Posterior vena cava (tissue), 2 donors: ENCODE data around the gene FPR1. TPM values are rescaled to one million over a fixed set of nuclear protein-coding genes. Genes with fewer than 3 reads are reported as not detected.

ENCODE experiments used
- total RNA-seq, 2 donors: library from RNA; stranded (reverse); fragmentation: NEBNext Ultra II Directional; extraction: Animal tissue kit (Norgen Biotek cat#: 25700); gene quantifications; one replicate each; pipeline ENCODE4 v1.2.1, GENCODE V29; 2021
- donor health status: DM: yes; HTN: yes; CAD: no.
- donor health status: DM: yes; HTN: yes; CAD: no.

The FPR1 gene
- total RNA-seq, 2 donors from 2014 or later, result 24.0 to 38.3 TPM

Other genes starting within 250 kb of the FPR1 start
- gene SIGLEC6, start 220.2 kb downstream of the FPR1 start, total RNA-seq, result 1 to 10 TPM in 1 of 2 donors, under 1 TPM in 1; 0.86 to 1.6 TPM
- 1 to 10 TPM; 8.0 to 9.2 TPM for gene ZNF175, start 180.6 kb downstream of the FPR1 start, total RNA-seq
- not detected for gene SIGLEC5, start 121.5 kb downstream of the FPR1 start, total RNA-seq
- gene SIGLEC14, start 105.1 kb downstream of the FPR1 start, total RNA-seq, result 10 to 100 TPM in 1 of 2 donors, 1 to 10 TPM in 1; 4.8 to 10.3 TPM
- 10 to 100 TPM; 22.7 to 22.9 TPM for gene SPACA6, start 58.5 kb downstream of the FPR1 start, total RNA-seq
- gene HAS1, start 27.9 kb downstream of the FPR1 start, total RNA-seq, result 1 to 10 TPM; 3.8 to 6.7 TPM
- gene FPR2, start 9.3 kb upstream of the FPR1 start, total RNA-seq, result 1 to 10 TPM; 1.7 to 6.9 TPM
- gene FPR3, start 43.3 kb upstream of the FPR1 start, total RNA-seq, result 10 to 100 TPM; 14.5 to 15.0 TPM
- 10 to 100 TPM in 1 of 2 donors, 1 to 10 TPM in 1; 9.3 to 10.0 TPM for gene ZNF577, start 136.1 kb upstream of the FPR1 start, total RNA-seq
- 10 to 100 TPM; 13.1 to 13.9 TPM for gene ZNF649, start 153.1 kb upstream of the FPR1 start, total RNA-seq
- 1 to 10 TPM; 6.7 to 7.0 TPM for gene ZNF613, start 175.6 kb upstream of the FPR1 start, total RNA-seq
- 10 to 100 TPM; 11.2 to 12.1 TPM for gene ZNF350, start 235.0 kb upstream of the FPR1 start, total RNA-seq